Gastroesophageal sphincter (tissue), 4 donors: ENCODE data around the gene TNFAIP3. TPM values are rescaled to one million over a fixed set of nuclear protein-coding genes. Genes with fewer than 3 reads are reported as not detected.

Source experiments
- ATAC-seq: fragments of 150-250 bp; one replicate; pipeline ENCODE4 v1.9.1; 2016; ENCODE audit warnings: mild to moderate bottlenecking, moderate library complexity
- H3K27ac ChIP-seq, 4 donors: fragments of 200-600 bp; sonication (generic) in 3 of 4; 1 replicate in 3 of 4; 2 replicates in 1 of 4; pipeline ENCODE4 v1.5.1; 2016 to 2019
- H3K27me3 ChIP-seq: fragments of 200-600 bp; sonication (generic); one replicate; pipeline ENCODE4 v1.5.1; 2019
- H3K36me3 ChIP-seq, 2 donors: fragments of 200-600 bp; sonication (generic); one replicate each; pipeline ENCODE4 v1.5.1; 2019; ENCODE audit warnings: control low read depth in 1 of 2
- H3K4me1 ChIP-seq, 3 donors: fragments of 200-600 bp; sonication (generic); 1 replicate in 2 of 3; 2 replicates in 1 of 3; pipeline ENCODE4 v1.5.1; 2016 to 2019; ENCODE audit warnings: control low read depth in 2 of 3
- H3K4me3 ChIP-seq, 2 donors: fragments of 200-600 bp; sonication (generic); one replicate each; pipeline ENCODE4 v1.5.1; 2019; ENCODE audit warnings: mild to moderate bottlenecking in 1 of 2, moderate library complexity in 1 of 2
- H3K9me3 ChIP-seq, 3 donors: fragments of 200-600 bp; sonication (generic); one replicate each; pipeline ENCODE4 v1.5.1; 2017 to 2019; ENCODE audit warnings: control low read depth in 2 of 3
- CTCF ChIP-seq, 4 experiments: fragments of 200-600 bp in 2 of 4; fragments of 450-650 bp in 2 of 4; sonication (generic) in 1 of 4; IDR thresholded peaks; one replicate each; pipeline ENCODE4 v1.5.1; 2017 to 2019; ENCODE audit warnings: antibody characterized with exemption in 4 of 4, mild to moderate bottlenecking in 2 of 4, moderate library complexity in 2 of 4
- EP300 ChIP-seq: sonication (generic); formaldehyde crosslinking; IDR thresholded peaks from one replicate; pipeline ENCODE4 v1.6.1; 2017; ENCODE audit warnings: antibody characterized with exemption, mild to moderate bottlenecking
- POLR2A ChIP-seq, 2 donors: fragments of 450-650 bp; IDR thresholded peaks; one replicate each; pipeline ENCODE4 v1.6.1; 2017; ENCODE audit warnings: antibody characterized with exemption in 2 of 2, mild to moderate bottlenecking in 2 of 2, moderate library complexity in 1 of 2
- POLR2AphosphoS5 ChIP-seq: sonication (generic); formaldehyde crosslinking; IDR thresholded peaks from one replicate; pipeline ENCODE4 v1.6.1; 2017; ENCODE audit warnings: antibody characterized with exemption
- WGBS, 2 donors: methylation state at CpG; one replicate each; pipeline ENCODE4 v1.1.5; 2018; ENCODE audit warnings: low coverage in 1 of 2; 5-methylcytosine and 5-hydroxymethylcytosine counted together
- total RNA-seq, 4 donors: library from RNA; depleted of rRNA; stranded (reverse); fragments of >200 nt; gene quantifications; one replicate each; pipeline ENCODE4 v1.1.0, GENCODE V29; 2016

The TNFAIP3 gene
- total RNA-seq, 4 donors from 2014 or later, result 11.2 to 40.7 (median 18.3) TPM

- no peak for TF ChIP-seq EP300
- no peak for TF ChIP-seq CTCF (IDR thresholded peaks at IDR 0.05)
- no peak for TF ChIP-seq POLR2A (IDR thresholded peaks at IDR 0.05)
- no peak for TF ChIP-seq POLR2AphosphoS5
- H3K27ac ChIP-seq, result no peak overlapping the region
- ATAC-seq, result no peak
- H3K36me3 ChIP-seq, result no peaks in the 10 kb centered on the region
- no peaks in the 10 kb centered on the region for H3K9me3 ChIP-seq
- H3K27me3 ChIP-seq, result no peaks in the 10 kb centered on the region
- H3K4me3 ChIP-seq, result no peak overlapping the region
- H3K4me1 ChIP-seq, result peaks cover 0 to 20% (median 0%) of the 10 kb centered on the region in 3 donors
- 93 to 100% methylated on average over 3 of the region's 3 CpGs for WGBS, 2 donors
Observed at GRCh38 chr6:137926985-137927384, 59.9 kb downstream of the TNFAIP3 start.

GRCh38 chr6:137927777-137928218 is 60.7 kb downstream of the TNFAIP3 start:
- Histone ChIP-seq H3K9me3 (no peaks in the 10 kb centered on the region), H3K27ac (no peak overlapping the region), H3K4me3 (no peak overlapping the region), H3K27me3 (no peaks in the 10 kb centered on the region), H3K36me3 (no peaks in the 10 kb centered on the region), H3K4me1 (peaks cover 0 to 20% (median 0%) of the 10 kb centered on the region in 3 donors)
- 16 to 23% methylated on average over 6 to 8 of the region's 8 CpGs for WGBS, 2 donors
- TF ChIP-seq POLR2AphosphoS5 (no peak), CTCF (IDR thresholded peaks at IDR 0.05) (no peak), POLR2A (IDR thresholded peaks at IDR 0.05) (no peak), EP300 (no peak)
- no peak for ATAC-seq

- no peak for ATAC-seq
- no peak overlapping the region for H3K27ac ChIP-seq
- 51 to 56% methylated on average over 2 of the region's 2 CpGs for WGBS, 2 donors
- peaks cover 0 to 22% (median 0%) of the 10 kb centered on the region in 3 donors for H3K4me1 ChIP-seq
- H3K9me3 ChIP-seq, result no peaks in the 10 kb centered on the region
- no peak for TF ChIP-seq CTCF (IDR thresholded peaks at IDR 0.05)
- TF ChIP-seq POLR2AphosphoS5, result no peak
- no peak for TF ChIP-seq POLR2A (IDR thresholded peaks at IDR 0.05)
- no peak for TF ChIP-seq EP300
- no peaks in the 10 kb centered on the region for H3K36me3 ChIP-seq
- no peaks in the 10 kb centered on the region for H3K27me3 ChIP-seq
- H3K4me3 ChIP-seq, result no peak overlapping the region
Observed at GRCh38 chr6:137928286-137928685, 61.2 kb downstream of the TNFAIP3 start.

- Histone ChIP-seq H3K4me3 (no peak overlapping the region), H3K27ac (no peak overlapping the region), H3K9me3 (no peaks in the 10 kb centered on the region), H3K27me3 (no peaks in the 10 kb centered on the region), H3K36me3 (no peaks in the 10 kb centered on the region), H3K4me1 (peaks cover 0 to 17% (median 0%) of the 10 kb centered on the region in 3 donors)
- WGBS, 2 donors, result 84 to 98% methylated on average over 6 of the region's 6 CpGs
- no peak for ATAC-seq
- TF ChIP-seq CTCF (IDR thresholded peaks at IDR 0.05) (no peak), EP300 (no peak), POLR2AphosphoS5 (no peak), POLR2A (IDR thresholded peaks at IDR 0.05) (no peak)
Observed at GRCh38 chr6:137931849-137932465, 64.9 kb downstream of the TNFAIP3 start.

Other genes with a start within 250 kb of the TNFAIP3 start
- gene PERP, start 240.2 kb downstream of the TNFAIP3 start, total RNA-seq, result 100 to 1,000 TPM in 1 of 4 donors, 10 to 100 TPM in 3; 20.7 to 155 (median 60.6) TPM